Nephron progenitor cell (in vitro differentiated cells): ENCODE results near the gene OTOP3.

Source experiments
- DNase-seq: peaks from one replicate; pipeline ENCODE4 v3.0.0; 2021
- H3K27ac Mint-ChIP-seq: 2 replicates; pipeline ENCODE4 v1.8.0; 2021; ENCODE audit warnings: mild to moderate bottlenecking, moderate library complexity, mixed read lengths
- H3K27me3 Mint-ChIP-seq: 2 replicates; pipeline ENCODE4 v1.8.0; 2021; ENCODE audit warnings: mild to moderate bottlenecking, low read depth, mixed read lengths; ENCODE audit not compliant: poor library complexity
- H3K36me3 Mint-ChIP-seq: 2 replicates; pipeline ENCODE4 v1.8.0; 2021; ENCODE audit warnings: low read depth, mixed read lengths
- H3K4me1 Mint-ChIP-seq: 2 replicates; pipeline ENCODE4 v1.8.0; 2021; ENCODE audit warnings: mixed read lengths
- H3K4me3 Mint-ChIP-seq: 2 replicates; pipeline ENCODE4 v1.8.0; 2021; ENCODE audit warnings: mild to moderate bottlenecking, moderate library complexity, mixed read lengths
- H3K9me3 Mint-ChIP-seq: 2 replicates; pipeline ENCODE4 v1.8.0; 2021; ENCODE audit warnings: mild to moderate bottlenecking, moderate library complexity, mixed read lengths
- TF ChIP-seq, protein P1 (sequence below): fragments of 200-600 bp; sonication (generic); IDR thresholded peaks from 2 replicates; pipeline ENCODE4 v1.5.0; 2021; ENCODE audit warnings: antibody characterized with exemption

Gene OTOP3, protein sequence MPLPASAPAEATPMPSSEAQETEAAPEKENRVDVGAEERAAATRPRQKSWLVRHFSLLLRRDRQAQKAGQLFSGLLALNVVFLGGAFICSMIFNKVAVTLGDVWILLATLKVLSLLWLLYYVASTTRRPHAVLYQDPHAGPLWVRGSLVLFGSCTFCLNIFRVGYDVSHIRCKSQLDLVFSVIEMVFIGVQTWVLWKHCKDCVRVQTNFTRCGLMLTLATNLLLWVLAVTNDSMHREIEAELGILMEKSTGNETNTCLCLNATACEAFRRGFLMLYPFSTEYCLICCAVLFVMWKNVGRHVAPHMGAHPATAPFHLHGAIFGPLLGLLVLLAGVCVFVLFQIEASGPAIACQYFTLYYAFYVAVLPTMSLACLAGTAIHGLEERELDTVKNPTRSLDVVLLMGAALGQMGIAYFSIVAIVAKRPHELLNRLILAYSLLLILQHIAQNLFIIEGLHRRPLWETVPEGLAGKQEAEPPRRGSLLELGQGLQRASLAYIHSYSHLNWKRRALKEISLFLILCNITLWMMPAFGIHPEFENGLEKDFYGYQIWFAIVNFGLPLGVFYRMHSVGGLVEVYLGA

DNA sequence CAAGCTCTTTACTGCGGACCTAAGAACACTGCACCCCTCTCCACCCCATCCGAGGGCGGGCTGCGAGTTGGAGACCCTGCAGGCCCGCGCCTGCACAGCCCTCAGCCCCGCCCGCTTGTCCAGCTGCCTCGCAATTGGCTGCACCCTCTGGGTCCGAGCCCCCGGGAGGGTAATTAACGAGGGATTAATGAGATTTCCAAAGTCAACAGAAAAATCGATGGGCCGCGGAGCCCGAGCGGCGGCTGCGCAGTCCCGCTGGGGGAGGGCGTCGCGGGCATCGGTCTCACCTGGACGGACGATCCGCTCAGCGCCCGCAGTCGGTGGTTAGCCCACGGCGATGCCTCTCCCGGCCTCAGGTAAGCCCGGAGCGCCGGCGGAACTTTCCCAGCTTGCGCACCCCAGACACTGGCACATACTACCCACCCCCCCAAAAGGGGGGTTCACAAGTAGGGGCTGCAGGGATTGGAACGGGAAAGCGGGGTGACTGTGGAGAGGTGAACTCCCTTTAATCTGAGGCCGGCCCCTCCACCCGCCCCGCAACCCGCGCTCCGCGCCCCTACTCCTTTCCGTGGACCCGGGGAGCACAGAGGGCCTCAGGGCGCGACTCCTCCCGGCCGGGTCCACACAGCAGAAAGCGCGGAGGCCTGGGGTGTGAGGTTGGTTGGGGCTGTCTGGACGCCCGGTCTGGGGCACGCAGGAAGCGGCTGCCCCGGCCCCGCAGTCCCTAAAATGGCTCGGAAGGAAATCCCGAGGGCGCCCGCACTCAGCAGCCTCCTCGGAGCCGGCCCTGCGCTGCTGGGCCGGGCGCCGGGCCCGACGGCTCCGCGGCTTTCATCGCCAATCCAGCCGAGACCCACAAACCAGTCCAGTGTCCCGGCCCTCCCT lies at the start of gene OTOP3:
TSS of gene OTOP3 (plus strand) at position 314 of the 885 bp plus-strand sequence. CDS start at position 338, 24 bp downstream.
- Mint-ChIP-seq H3K36me3 (no peaks in the 10 kb centered on the region), H3K27ac (no peak within 1 kb of the TSS), H3K27me3 (peaks cover 100% of the 10 kb centered on the region), H3K4me1 (no peaks in the 10 kb centered on the region), H3K9me3 (no peaks in the 10 kb centered on the region), H3K4me3 (no peak within 1 kb of the TSS)
- TF ChIP-seq, protein P1, sequence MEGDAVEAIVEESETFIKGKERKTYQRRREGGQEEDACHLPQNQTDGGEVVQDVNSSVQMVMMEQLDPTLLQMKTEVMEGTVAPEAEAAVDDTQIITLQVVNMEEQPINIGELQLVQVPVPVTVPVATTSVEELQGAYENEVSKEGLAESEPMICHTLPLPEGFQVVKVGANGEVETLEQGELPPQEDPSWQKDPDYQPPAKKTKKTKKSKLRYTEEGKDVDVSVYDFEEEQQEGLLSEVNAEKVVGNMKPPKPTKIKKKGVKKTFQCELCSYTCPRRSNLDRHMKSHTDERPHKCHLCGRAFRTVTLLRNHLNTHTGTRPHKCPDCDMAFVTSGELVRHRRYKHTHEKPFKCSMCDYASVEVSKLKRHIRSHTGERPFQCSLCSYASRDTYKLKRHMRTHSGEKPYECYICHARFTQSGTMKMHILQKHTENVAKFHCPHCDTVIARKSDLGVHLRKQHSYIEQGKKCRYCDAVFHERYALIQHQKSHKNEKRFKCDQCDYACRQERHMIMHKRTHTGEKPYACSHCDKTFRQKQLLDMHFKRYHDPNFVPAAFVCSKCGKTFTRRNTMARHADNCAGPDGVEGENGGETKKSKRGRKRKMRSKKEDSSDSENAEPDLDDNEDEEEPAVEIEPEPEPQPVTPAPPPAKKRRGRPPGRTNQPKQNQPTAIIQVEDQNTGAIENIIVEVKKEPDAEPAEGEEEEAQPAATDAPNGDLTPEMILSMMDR: no peak
- peak; percentile 31 for DNase-seq

DNA sequence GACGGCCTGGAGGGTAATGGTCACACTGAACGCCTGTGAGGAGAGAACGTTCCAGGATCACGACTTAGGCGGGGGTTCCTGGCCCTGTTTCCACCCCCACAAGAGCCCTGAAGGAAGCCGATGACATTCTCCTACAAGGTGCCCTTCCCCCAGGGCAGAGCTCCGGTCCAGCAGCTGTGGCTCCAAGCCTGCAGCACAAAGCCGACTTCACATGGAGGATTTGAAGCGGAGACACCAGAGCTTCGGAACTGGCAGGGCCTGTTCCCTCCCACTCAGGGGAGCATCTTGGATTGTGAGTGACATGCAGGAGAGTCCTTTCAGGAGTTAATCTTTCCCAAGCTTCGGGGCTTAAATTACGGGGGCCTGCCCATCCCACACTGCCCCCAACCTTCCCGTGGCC lies 47.2 kb upstream of the OTOP3 start:
- TF ChIP-seq, protein P1: no peak
- H3K4me3 Mint-ChIP-seq: no peak overlapping the region
- DNase-seq: no peak
- H3K27ac Mint-ChIP-seq: no peak overlapping the region
- peaks cover 83% of the 10 kb centered on the region for H3K27me3 Mint-ChIP-seq
- H3K36me3 Mint-ChIP-seq: no peaks in the 10 kb centered on the region
- H3K9me3 Mint-ChIP-seq: no peaks in the 10 kb centered on the region
- H3K4me1 Mint-ChIP-seq: peaks cover 18% of the 10 kb centered on the region

DNA sequence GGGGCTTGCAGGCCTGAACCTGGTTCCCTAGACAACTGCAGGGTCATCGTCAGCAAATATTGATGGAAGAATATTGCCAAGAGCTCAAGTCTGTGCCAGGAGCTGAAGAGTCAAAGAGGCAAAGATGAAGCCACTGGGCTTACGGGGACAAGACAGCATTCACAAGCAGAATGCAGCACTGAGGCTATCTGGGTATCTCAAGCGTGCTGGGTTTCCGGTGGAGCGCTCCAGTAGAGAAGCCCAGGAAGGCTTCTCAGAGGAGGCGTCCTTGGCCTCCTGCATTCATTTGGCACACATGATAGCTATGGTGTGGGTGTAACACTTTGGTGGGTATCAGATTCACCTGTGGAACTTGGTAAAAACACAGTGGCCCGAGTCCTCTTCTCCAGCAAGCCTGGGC lies 45.1 kb upstream of the OTOP3 start:
- Mint-ChIP-seq H3K27me3 (peaks cover 94% of the 10 kb centered on the region), H3K36me3 (no peaks in the 10 kb centered on the region), H3K9me3 (no peaks in the 10 kb centered on the region), H3K4me1 (peaks cover 29% of the 10 kb centered on the region), H3K27ac (no peak overlapping the region), H3K4me3 (no peak overlapping the region)
- DNase-seq: no peak
- TF ChIP-seq, protein P1: no peak

DNA sequence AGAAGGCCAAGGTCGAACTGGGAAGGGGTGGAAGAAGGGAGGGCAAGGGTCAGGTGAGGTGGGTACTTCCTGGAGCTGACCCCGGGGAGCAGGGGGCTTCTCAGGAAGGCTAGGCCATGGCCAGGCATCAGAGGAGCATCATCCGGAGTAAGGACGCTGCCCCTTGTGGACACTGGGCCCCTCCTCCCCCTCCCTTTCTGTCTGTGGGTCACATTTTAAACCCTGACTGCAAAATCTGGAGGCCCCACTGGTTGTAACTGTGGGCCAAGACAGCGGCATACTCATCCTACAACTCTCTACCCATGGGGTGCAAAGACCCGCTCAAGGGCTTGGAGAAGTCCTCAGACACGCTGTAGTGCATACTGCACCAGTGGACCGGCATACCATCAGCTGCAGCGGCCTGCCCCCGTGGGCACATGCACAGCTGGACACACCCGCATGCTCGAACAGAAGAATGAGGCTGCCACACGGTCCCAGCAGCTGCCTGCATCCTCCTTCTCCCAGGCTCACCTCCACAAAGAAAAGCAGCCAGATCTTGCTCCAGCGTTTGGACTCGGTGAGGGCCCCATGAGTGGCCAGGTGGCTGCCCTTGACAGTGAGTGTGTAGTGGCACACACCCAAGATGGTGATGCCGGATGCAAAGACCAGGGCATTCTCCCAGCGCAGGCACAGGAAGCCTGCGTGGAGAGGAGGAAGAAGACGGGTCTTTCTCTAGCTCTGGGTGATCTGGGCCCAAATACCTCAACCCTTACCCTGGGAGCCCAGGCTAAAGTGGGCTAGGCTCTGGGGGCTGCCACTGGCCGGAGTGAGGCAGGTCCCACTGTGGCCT lies 43.5 kb upstream of the OTOP3 start:
- H3K27me3 Mint-ChIP-seq: peaks cover 95% of the 10 kb centered on the region
- H3K36me3 Mint-ChIP-seq: no peaks in the 10 kb centered on the region
- TF ChIP-seq, protein P1: no peak
- H3K9me3 Mint-ChIP-seq: no peaks in the 10 kb centered on the region
- DNase-seq: no peak
- H3K27ac Mint-ChIP-seq: no peak overlapping the region
- peaks cover 29% of the 10 kb centered on the region for H3K4me1 Mint-ChIP-seq
- no peak overlapping the region for H3K4me3 Mint-ChIP-seq
